ENCODE data around the gene TELO2.

TELO2 gene

DNA sequence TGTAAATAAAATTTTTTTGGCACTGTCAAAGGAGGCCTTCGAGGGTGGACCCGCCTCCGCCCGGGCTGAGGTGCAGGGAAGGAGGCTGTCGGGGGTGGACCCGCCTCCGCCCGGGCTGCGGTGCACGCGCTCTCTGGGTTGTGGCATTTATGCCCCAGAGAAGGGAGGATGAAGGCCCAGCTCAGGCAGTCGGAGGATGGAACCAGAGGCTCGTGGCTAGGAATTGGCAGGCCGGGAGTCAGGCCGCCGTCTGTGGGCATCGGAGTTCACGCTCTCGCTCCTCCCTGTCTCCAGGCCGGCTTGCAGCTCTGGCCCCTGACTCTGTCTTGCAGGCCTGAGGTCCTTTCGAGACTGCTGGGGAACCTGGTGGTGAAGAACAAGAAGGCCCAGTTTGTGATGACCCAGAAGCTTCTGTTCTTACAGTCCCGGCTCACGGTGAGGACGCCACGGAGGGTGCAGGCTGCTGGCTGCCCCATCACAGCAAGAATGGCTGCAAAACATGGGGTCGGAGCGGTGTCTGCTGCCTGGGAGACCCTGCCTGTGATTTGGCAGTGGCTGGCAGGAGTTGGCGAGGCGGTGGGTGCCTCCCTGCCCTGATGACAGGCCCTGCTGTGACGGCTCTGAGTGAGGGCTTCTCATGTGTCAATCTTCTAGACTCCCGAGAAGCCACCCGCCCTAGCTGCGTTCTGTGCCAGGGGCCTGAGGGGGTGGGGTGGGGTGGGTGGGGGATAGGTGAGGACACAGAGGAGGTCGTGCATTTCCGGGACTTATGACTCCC is 5.9 kb downstream of the TELO2 start:
- DNase-seq (ENCODE audit: low spot score): no peak

DNA sequence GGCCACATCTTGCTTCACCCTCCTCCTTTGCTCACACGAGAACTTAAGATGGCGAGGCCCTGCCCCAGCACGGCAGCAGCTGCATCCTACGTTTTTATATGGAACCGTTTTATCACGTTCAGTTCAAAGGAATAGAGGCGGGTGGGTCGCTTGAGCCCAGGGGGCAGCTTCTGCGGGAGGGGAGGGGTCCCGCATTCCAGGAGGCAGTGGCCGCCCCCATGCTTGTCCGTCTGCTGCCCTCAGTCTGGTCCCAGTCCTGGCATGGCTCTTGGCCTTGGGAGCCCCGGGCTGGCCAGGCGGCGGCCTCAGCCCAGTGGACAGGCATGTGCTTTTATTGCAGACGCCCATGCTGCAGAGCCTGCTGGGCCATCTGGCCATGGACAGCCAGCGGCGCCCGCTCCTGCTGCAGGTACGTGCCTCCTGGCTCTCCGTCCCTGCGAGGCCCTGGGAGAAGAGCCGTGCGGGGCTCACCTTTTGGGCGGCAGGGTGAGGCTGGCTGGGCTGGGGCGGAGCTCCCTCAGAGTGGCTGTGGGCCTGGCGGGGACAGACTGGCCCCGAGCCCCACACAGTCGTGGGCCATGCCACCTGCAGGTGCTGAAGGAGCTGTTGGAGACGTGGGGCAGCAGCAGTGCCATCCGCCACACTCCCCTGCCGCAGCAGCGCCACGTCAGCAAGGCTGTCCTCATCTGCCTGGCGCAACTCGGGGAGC is 6.8 kb downstream of the TELO2 start:
- DNase-seq (ENCODE audit: low spot score): no peak

DNA sequence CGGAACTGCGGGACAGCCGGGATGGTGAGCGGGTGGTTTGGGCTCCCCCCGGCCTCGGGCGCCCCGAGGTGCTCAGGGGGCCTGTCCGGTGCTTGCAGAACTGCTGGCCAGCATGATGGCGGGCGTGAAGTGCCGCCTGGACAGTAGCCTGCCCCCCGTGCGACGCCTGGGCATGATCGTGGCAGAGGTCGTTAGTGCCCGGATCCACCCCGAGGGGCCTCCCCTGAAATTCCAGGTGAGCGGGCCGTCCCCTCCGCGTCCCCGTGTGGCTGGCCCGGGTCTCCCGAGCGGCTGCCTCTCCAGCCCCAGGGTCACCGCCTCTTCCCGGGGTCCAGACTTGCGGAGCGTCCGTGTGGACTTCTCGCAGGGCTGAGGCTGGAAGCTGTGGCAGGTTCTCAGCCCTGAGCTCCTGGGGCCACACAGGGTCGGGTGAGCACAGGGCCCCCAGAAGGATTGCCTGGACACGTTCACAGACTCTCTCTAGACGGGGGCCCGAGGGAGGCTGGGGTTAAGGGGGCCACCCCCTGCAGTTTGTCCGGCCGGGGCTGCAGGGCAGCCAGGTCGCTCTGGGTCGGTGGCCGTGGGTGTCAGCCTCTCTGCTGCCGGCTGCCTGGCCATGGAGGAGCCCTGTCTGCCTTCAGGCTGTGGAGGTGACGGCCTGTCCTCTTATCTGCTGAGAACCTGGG is 7.4 kb downstream of the TELO2 start:
- DNase-seq (ENCODE audit: low spot score): no peak

DNA sequence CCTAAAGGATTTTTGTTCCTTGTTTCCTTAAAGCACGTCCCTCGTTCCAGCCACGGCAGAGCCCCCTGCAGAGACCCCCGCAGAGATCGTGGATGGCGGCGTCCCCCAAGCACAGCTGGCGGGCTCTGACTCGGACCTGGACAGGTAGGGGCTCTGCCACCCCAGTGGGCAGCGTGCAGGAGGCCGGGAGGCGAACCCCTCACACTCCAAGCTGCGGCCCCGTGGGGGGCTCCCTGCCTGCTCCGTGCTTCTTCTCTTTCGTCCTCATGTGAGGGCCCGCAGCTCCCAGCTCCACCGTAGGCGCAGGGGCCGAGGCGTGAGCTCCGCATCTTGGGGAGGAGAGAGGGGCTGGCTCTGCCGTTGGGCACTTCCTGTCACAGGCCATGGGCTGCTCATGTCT is 8.5 kb downstream of the TELO2 start:
- DNase-seq (ENCODE audit: low spot score): no peak

DNA sequence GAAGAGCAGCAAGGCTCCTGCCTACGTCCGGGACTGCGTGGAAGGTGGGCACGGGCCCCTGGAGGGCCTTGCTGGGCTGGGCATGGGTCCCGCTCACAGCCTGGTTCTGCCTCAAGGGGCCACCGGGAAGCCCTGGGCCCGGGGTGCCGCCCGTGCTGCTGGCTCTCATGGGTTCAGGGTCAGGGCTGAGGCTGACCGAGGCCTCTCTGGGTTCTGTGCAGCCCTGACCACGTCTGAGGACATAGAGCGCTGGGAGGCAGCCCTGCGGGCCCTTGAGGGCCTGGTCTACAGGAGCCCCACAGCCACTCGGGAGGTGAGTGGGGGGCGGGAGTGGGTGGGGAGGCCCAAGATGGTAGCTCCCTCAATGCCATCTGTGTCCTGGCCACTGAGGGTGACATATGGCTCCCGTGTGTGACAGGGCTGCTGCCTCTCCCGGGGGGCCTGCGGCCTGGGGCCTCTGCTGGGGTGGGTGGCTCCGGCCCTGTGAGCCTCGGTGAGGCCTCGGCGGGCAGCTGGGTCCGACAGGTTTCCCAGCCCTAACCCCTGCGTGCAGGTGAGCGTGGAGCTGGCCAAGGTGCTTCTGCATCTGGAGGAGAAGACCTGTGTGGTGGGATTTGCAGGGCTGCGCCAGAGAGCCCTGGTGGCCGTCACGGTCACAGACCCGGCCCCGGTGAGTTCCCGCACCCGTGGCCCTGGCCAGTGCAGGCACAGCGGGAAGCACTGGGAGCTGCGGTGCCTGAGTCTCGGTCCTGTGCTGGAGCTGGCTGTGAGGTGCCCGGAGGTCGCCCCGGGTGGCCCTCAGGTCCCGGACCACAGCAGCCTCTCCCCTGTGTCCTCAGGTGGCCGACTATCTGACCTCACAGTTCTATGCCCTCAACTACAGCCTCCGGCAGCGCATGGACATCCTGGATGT is 9.2 kb downstream of the TELO2 start:
- DNase-seq (ENCODE audit: low spot score): no peak

DNA sequence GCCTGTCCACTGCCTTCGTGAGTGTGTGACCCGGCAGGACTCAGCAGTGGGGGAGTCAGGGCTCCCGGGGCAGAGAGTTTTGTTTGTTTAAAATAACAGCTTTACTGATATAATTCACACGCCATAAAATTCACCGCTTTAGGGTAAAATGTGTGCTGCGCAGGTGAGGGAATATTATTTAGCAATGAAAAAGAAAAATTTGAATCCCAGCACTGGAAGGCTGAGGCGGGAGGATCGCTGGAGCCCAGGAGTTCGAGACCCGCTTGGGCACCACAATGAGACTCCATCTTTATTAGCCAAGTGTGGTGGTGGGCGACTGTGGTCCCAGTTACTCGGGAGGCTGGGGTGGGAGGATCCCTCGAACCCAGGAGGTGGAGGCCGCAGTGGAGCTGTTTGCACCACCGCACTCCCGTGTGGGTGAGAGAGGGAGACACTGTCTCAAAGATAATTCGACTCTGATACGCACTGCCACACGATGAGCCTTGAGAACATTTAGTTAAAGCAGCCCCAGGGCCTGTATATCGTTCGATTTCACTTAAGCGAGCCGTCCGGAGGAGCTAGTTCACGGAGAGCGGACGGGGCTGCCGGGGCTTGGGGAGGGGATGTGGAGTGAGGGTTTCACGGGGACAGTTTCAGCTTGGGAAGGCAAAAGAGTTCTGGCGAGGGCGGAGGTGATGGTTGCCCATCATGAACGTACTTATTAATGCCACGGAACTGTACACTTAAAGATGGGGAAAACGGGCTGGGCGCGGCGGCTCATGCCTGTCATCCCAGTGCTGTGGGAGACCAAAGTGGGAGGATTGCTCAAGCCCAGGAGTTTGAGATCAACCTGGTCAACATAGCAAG is 10.2 kb downstream of the TELO2 start:
- DNase-seq (ENCODE audit: low spot score): no peak

DNA sequence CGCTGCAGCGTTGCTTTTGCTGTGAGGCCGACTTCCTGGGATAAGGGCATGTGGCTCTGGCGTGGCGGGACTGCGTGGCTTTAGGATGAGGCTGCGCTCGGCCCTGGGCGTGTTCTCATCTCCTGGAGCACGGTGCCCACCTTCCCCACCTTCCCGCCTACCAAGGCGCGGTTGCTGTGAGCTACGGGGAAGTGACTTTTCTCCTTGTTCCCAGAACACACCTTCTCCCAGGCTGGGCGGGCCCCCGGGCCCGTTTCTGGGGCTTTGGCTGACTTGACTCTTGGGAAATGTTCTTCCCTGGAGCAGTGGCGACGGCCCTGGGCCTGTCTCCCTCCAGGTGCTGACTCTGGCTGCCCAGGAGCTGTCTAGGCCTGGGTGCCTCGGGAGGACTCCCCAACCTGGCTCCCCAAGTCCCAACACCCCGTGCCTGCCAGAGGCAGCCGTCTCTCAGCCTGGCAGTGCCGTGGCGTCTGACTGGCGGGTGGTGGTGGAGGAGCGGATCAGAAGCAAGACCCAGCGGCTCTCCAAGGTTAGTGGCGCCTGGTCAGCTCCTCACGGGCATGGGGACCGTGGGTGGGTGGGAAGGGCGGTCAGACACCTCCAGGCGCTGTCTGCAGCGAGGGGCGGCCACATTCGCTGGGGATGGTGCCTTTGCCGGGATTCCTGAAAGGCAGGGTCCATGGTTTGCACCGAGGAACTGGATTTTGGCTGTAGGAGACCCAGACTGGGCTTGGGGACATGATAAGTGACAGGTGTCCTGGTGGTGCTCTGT is 12.1 kb downstream of the TELO2 start:
- no peak for DNase-seq (ENCODE audit: low spot score)

DNA sequence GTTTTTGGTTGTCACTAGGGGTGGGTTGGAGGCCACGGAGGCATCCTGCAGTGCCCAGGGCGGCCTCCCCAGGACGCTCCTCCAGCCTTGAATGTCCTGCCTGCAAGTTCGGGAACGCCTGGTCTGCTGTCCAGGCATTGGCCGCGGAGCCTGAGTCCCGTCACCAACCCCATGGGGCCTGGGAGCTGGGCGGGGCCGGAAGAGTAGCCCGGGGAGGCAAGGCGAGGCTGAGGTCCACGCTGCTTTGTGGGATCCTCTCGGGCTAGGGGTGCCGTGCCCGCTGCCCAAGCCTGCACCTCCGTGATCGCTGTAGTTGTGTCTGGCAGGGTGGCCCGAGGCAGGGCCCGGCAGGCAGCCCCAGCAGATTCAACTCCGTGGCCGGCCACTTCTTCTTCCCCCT is 12.8 kb downstream of the TELO2 start:
- no peak for DNase-seq (ENCODE audit: low spot score)

DNA sequence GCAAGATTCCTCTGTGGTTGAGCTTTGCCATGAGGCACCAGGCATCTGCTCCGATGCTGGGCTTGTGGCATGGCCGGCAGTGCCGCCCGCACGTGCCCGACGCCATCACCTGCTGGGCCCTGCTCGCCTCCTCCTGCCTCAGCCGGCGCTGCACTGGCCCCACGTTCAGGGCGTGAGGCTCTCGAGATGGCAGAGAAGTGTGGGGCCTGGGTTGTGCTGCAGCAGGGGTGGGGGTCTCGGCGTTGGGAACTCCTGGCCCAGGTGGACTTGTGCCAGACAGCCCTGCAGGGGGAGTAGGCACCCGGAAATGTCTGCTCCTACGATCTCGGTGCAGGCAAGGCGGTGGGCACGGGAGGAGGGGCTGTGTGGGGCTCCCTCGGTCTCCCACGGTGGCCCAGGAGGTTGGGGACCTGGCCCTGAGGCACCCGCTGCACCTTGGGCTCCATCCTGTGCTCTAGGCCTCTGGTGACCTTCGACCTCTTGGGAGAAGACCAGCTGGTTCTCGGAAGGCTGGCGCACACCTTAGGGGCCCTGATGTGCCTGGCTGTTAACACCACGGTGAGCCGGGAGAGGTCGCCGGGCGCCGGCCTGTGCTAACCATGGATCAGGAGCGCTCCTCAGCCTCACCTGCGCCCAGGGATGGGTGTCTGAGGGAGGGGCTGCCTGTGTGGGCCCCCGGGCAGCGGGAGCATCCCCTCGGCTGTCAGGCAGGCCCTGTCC is 13.5 kb downstream of the TELO2 start:
- no peak for DNase-seq (ENCODE audit: low spot score)

DNA sequence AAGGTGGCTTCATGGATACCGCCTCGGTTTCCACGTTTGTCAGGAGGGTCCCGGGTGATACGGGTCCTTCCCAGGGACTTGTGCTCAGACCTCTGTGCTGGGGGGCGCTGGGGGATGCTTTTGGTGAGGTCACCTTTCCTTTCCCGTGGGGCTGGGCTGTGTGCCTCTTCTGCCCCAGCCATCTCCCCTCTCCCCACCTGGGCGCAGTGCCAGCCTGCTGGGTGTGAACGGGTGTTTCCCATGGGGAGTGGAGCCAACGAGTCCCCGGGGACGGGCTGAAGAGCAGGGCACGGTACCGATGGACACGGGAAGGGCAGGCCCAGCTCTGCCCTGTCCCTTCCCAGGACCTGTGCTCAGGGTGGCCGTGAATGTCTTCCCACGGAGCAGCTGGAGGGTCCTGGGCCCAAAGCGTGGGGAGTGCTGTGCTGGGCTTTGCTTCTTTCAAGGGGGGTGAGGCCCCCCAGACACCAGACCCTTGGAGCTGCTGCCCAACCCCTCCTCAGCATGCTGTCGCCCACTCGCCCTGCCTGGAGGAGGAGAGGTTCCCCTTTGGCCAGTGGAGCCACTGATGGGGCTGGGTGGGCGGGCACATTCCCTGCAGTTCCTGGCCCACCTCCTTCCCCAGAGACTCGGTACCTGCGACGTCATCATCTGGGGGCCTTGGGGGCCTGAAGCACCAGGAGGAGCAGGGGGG is 15.5 kb downstream of the TELO2 start:
- DNase-seq (ENCODE audit: low spot score): no peak

DNA sequence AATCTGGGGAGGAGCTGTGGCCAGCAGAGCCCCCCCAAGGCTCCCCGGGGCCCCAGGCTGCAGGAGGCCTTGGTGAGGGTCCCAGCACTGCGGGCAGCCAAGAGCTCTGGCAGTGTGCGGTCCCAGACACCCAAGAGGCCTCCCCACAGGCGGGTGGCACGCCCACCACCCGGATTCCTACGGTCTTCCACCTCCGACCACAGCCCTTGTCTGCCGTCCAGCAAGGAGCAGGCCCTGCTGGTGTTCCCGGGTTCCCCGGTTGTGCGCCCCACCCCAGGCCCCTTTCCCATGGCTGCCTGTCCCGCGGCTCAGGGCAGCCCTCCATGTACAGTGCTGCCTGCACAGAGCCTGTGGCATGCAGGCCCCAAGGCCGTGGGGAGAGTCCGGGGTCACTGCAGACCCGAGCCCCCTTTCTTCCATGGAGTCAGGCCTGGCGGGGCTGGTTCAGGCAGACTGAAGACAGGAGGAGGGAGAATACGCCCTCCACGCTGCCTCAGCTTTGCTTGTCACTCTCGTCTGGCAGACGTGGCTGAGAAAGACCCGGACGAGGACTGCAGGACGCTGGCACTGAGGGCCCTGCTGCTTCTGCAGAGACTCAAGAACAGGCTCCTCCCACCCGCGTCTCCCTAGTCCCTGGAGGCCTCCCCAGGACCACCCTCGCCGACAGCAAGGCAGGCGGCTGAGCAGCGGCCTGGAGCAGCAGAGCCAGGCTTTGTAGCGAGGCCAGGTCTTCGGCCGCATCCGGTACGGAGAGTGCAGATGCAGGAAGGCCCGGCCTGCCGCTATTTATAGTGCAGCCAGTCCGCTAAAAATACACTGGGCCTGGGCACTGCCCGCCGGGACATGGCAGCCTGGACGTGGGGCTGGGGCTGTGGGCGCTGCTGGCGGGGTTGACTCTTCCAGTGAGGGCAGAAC is 16.4 kb downstream of the TELO2 start:
- no peak for DNase-seq (ENCODE audit: low spot score)

DNA sequence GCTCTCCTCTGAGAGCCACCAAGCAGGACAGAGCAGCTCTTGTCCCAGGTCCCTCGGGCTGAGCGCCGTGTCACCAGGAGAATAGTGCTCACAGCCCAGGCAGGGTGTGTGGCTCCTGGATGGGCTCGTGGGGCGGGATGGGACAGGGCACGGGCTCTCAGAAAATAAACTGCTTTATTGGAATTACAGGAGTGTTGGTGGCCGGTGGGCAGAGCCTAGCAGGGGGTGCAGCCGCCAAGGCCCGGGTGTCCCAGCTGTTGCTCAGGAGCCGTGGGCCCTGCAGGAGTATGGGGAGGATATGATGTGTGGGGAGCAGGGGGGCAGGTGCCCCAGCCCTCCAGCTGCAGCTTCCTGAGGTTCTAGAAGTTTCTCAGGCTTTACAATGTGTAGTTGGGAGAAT is 17.1 kb downstream of the TELO2 start:
- no peak for DNase-seq (ENCODE audit: low spot score)

DNA sequence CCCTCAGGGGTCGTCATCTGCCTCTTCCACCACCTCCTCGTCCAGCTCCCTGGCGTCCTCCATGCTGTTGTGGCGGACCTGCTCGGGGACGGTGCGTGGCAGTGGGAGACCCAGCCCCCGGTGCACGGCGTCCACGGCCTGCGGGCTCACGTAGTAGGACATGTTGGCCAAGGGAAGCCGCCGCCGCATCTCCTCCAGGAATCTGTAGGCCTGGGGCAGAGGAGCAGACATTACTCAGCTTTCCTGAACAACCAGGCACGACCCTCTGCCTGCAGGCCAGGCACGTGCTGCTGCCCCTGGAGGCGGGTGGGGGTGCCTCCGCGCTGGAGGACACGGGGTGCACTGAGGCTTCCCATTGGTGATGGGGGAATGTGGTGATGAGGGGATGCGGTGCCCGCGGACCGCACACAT is 17.8 kb downstream of the TELO2 start:
- no peak for DNase-seq (ENCODE audit: low spot score)

DNA sequence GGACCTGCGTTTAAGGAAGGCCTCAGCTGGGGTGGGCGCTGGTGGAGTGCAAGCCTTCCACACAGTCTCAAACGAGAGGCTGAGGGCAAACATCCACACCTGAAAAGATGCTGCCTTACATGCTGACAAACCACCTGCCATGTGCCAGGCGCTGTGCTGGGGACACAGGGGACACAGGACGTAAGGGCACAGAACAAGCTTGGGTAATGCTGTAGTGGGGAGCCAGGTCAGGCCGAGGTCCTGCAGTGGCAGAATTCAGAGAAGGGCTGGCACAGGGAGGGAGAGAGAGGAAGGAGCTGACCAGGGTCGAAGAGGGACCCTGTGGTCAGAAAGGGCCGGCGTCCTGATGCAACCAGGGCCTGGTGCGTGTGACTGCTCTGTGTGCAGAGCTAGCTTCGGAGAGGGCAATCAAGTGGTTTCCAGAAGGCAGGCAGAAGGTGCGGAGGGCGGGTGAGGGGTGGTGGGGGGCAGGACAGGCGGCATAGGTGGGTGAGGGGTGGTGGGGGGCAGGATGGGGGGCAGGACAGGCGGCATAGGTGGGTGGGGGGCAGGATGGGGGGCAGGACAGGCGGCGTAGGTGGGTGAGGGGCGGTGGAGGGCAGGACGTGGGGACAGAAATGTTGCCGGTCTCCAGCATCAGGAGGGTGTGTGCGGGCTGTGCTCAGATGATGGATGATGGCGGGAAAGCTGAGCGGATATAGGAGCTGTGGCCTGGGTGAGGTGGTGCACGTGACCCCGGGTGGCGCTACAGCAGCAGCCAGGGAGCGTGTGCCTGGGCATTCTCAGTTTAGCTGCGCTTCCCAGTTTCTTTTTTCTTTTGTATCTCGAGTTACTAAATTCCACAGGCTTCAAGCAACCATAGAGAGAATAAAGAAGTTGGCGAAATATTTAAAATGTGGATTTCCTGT is 18.8 kb downstream of the TELO2 start:
- no peak for DNase-seq (ENCODE audit: low spot score)

DNA sequence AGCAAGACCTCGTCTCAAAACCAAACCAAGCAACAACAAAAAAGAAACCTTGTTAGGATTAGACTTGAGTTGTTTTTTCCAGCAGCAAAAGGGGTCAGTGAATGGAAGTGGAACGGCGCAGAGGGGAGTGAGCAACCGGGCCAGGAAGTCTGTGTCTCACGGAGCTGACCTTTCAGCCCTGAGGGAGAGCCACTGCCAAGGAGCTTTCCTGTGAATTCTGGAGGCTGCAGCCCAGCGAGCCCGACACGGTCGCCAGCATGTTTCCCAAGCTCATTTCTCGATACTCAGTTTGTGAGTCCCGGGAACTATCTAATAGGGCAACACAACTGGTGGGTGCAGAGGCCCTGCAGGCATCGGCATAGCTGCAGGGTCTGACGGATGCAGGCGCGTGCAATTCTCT is 19.6 kb downstream of the TELO2 start:
- DNase-seq (ENCODE audit: low spot score): no peak

DNA sequence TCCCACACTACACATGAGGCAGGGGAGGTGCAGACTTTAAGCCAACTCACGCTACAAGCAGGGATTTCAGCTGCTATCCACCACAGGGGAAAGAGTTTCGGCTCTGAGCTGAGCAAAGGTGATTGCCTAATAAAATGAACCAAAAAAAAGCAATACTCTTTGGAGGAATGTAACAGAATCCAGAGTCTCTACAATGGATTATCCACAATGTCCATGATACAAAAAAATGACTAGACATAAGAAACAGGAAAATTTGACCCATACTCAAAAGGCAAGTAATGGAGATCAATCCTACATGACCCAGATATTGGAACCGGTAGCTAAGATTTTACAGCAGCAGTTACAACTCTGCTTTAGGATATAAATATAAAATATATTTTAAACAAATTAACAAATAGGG is 21.3 kb downstream of the TELO2 start:
- DNase-seq (ENCODE audit: low spot score): no peak

DNA sequence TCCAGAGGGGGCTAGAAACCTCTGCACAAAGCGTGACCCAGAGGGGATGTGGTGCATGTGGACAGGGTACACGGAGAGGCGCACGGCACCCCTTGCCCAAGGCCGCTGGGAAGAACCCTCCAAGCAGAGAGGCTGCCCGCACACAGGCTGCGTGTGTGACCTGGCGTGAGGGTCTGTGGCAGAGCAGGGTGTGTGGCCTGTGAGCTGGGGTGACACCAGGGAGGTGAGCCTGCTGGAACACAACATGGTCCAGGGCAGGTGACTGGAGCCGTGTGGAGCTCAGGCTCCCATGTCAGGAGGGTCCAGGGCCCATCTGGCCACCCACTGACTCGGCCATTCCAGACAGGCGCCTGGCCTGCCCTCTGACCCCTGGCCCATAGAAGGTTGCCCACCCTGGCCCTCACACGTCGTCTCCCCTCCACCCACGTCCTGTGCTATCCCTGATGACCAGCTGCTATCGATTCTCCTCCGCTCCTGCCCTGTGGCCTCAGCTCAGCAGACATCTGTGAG is 25.5 kb downstream of the TELO2 start:
- no peak for DNase-seq (ENCODE audit: low spot score)
